Colon (tissue), 2 donors: Measurements from ENCODE around the gene SESTD1.

Experiments used
- FAIRE-seq: peaks from 2 replicates; lab custom pipeline; 2012; peaks lifted over from hg19 to GRCh38; lab: Jason Lieb, UNC
- donor health status: control.
- donor health status: control.

SESTD1 gene, protein sequence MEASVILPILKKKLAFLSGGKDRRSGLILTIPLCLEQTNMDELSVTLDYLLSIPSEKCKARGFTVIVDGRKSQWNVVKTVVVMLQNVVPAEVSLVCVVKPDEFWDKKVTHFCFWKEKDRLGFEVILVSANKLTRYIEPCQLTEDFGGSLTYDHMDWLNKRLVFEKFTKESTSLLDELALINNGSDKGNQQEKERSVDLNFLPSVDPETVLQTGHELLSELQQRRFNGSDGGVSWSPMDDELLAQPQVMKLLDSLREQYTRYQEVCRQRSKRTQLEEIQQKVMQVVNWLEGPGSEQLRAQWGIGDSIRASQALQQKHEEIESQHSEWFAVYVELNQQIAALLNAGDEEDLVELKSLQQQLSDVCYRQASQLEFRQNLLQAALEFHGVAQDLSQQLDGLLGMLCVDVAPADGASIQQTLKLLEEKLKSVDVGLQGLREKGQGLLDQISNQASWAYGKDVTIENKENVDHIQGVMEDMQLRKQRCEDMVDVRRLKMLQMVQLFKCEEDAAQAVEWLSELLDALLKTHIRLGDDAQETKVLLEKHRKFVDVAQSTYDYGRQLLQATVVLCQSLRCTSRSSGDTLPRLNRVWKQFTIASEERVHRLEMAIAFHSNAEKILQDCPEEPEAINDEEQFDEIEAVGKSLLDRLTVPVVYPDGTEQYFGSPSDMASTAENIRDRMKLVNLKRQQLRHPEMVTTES

DNA sequence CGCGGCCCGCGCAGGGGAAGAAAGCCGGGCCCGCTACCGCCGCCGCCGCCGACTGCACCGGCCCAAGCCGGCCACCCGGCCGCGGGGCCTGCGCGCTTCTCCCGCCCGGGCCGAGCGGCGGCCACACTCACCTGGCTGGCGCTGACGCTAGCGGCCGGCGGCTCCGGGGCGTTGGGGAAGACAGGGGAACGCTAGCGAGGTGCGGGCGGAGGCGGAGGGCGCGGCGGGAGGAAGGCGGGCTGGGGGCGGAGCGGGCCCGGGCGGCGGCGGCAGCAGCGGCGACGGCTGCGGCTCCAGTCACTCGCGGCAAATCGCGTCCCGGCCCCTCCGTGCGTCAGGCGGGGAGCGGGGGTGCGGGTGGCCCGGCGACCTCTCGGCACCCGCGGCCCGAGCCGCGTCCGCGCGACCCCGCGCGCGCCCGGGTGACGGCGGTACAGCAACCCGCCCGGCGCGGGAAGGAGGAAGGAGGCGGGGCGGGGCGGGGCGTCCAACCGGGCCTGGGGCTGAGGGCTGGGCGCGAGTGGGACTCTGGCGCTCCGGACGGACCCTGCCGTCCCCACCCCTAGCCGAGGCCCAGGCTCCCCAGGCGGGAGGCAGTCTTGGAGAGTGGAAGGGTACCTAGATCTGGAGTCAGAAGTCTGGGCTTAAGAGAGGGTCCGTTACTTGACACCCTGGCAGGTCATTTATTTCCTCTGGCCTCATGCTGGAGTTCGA, at the start of gene SESTD1:
TSS of gene SESTD1 (minus strand) at position 465 of the 714 bp plus-strand sequence. CDS start 72,991 bp downstream, outside the sequence.
- FAIRE-seq, result no peak

DNA sequence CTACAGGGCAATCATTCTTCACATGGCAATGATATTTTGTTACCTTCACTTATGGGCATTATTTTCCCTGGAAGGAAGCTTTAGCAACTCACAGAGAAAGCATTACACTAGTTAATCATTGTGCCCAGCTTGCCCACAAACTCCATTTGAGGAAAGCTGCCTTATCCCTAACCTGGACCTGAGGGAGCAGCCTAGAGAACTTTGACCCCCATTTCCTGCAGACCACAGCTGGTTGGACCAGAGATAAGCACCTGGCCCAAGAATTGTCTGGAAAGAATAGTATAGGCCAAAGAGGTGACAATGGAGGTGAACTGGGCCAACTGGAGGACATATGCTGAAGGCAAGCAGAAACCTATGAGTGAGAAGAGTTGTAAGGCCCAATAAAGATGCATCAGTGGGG, 48.4 kb upstream of the SESTD1 start:
- FAIRE-seq, result no peak

DNA sequence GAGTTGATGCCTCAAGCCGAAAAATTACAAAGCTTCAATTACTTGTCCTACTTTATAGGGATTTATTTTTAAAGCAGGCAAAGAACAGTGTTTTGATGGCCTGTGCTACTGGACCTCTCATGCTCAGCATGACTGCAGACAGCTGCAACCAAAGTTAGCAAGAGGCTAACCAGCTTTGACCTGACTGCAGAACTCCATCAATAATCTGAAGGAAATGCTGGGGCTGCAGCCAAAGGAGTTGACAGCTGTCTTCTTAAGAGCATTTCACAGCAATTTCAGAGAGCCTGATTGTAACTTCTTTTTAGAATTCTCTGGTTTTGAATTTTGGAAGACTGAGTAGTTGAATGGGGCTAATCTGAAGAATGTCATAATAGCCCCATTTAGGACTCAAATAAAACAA, 46.5 kb upstream of the SESTD1 start:
- no peak for FAIRE-seq

DNA sequence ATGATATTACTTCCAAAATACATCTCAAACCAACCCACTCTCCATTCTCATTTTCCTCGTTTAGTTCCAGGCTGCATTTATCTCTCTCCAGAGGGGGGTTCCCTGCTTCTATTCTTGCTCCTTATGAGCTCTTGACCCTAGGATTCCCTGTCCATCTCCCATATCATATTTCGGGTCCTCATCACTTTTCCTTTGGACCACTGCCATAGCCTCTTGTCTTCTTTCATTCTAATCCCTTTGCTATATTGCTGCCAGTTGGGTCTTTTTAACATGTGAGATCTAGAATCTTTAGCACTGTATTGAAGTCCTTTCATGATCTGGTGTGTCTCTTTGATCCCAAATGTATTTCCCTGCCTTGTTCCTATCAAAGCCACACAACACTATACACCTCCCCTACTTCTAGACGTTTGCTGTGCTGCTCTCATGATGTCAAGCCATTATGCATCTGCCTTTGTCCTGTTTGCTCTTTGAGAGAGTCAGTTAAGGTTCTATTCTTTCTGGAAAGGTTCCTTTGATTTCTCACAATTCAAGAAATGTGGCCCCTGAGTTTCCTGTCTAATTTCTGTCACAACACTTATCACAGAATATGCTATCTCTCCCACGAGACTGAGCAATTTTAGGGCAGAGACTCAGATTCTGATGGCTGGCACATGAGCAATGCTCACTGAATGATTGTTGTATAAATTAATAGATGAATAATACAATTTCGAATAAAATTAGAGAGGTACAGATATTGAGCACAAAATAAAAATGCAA, 43.2 kb upstream of the SESTD1 start:
- FAIRE-seq, result no peak

DNA sequence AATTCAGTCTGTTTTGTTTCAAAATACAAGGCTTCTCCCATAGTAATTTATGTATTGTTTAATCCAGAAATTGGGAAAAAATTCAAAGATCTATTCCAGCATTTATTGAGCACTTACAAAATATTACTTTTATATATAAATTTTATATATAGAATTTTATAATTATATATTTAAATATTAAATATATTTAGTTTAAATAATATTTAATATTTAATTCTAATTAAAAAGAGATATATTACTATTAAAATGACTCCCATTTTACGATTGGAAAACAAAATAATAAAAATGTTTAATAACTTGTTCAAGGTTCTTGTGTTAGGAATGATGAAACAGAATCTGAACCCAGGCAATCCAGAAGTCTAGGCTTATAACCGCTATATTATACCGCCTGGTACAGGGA, 40.5 kb upstream of the SESTD1 start:
- peak; percentile 69 for FAIRE-seq

DNA sequence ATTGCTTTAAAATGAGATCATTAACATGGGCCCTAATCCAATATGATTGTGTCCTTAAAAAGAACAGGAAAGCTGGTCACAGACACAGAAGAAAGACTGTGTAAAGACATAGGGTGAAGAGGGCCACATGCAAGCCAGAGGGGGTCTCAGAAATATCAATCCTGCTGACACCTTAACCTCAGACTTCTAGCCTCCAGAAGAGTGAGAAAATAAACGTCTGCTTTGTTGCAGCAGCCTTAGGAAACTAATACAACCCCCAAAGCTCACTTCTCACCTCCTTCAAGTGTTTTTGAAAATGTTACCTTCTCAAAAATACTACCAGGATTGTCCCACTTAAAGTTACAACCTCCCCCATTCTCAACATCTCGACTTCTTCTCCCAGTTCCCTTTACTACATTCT, 39.8 kb upstream of the SESTD1 start:
- FAIRE-seq, result no peak

DNA sequence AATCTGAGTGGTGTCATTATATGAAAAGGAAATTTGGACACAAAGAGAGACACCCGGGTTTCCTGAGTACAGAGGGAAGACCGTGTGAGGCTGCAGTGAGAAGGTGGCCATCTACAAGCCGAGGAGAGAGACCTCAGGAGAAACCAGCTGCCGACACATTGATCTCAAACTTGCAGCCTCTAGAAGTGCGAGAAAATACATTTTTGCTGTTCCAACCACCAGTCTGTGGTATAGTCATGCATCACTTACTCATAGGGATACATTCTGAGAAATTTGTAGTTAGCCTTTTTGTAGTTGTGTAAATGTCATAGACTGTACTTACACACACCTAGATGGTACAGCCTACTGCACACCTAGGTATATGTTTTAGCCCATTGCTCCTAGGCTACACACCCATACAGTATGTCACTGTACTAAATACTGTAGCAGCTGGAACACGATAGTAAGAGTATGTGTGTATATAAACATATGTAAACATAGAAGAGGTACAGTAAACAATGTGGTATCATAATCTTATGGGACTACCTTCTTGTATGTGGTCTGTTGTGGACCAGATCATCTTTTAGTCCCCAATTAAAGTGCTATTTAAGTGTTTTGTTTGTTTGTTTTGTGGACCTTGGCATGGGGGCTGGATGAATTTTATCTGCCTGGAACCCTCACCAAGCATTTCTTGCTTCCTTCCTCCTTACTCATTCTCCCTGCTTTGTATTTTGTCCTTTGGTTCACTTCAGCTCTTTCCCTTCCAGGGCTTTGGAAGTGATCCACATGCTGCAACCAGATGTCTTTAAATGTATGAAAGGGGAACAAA, 38.3 kb upstream of the SESTD1 start:
- FAIRE-seq, result no peak

DNA sequence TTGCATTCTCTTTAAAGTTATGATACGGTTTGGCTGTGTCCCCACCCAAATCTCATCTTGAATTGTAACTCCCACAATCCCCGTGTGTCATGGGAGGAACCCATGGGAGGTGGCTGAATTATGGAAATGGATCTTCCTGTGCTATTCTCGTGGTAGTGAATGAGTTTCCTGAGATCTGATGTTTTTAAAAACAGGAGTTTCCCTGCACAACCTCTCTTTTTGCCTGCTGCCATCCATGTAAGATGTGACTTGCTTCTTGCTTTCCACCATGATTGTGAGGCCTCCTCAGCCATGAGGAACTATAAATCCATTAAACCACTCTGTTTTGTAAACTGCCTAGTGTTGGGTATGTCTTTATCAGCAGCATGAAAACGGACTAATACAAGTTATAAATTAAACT, 37.5 kb upstream of the SESTD1 start:
- no peak for FAIRE-seq

DNA sequence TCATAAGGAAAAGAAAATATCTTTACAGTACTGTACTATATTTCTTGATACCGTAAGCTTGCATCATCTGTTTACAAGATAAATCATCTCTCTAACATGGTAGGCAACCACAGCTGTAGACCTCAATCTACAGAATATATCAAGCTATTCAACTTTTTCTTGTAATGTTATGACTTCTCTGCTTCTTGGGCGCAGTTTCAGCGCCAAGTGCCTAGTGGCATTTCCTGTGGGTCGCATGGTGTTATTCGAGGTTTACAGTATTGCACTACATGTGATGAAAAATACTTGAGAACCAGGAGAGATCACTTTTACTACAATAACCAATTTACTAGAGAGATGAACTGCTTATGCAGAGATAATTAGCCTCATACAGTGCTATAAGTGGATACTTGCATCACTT, 34.0 kb upstream of the SESTD1 start:
- no peak for FAIRE-seq

DNA sequence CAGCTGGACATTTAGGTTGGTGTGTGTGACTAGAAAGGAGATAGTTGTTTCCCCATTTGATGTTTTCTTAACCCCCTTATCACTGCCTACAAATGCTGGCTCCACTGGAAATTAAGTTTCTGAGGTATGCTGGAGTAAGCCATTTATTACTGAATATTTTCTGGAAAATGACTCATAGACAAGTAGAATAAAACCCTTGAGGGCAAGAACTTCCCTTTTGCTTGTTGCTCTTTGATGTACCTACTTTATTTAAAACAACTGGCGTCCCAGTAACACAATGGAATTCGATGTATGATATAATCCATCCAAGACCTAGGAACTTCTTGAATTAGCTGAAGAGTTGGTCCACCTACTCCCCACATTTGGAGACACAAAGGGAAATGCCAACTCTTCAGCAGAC, 33.3 kb upstream of the SESTD1 start:
- FAIRE-seq, result no peak

DNA sequence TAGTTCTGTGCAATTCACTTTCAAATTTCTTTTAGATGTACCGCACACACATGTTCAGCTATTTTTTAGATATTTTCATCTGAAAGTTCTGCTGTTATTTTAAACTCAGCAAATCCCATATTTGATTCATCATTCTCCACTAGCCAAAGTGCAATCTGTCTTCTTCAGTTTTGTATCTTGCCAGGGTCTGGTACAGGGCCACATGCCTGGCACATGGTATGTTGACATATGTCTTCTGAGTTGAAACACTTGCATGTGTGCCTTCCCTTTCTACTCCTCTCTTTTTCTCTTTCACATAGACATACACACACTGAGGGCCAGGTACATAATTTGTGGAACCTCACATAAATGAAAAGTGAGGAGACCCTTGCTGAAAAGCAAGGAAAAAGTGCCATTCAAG, 25.7 kb upstream of the SESTD1 start:
- FAIRE-seq, result no peak

DNA sequence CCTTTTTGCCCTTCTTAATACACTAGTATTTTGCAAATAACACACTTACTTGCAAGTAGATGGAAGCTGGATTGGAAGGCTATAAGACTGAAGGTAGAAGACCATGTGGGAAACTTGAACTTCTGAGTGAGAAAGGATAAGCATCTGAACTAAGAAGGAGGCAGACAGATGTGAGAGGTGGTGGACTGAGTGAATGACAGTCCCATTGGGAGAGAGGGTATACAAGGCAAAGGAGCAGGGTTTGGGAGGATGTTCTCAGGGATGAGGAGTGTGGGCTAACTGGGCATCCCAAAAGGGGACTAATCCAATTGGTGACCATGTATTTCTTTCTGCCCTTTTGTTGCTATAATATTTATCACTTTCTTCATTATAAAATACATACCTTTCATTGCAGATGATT, 20.4 kb upstream of the SESTD1 start:
- no peak for FAIRE-seq

DNA sequence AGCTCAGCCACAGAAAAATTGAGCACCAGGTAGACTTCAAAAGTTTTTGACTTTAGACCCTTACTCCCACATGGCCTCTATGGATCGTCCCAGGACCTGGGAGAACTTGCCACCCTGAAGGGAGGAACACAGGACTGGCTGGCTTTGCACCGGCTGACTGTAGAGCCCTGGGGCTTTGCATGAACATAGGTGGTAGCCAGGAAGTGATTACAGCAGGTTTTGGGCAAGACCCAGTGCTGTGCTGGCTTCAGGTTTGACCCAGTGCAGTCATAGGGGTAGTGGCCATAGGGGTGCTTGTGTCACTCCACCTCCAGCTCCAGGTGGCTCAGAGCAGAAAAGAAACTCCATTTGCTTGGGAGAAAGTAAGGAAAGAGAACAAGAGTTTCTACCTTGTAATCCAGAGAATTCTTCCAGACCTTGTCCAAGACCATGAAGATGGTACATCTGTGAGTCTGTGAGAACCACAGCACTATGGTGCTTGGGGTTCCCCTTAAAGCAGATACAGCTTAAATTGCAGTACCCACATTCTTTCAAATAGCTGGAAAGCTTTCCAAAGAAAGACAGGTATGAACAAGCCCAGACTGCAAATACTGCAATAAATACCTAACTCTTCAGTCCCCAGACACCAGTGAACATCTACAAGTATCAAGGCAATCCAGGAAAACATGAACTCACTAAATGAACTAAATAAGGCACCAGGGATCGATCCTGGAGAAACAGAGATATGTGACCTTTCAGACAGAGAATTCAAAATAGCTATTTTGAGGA, 13.0 kb upstream of the SESTD1 start:
- no peak for FAIRE-seq

DNA sequence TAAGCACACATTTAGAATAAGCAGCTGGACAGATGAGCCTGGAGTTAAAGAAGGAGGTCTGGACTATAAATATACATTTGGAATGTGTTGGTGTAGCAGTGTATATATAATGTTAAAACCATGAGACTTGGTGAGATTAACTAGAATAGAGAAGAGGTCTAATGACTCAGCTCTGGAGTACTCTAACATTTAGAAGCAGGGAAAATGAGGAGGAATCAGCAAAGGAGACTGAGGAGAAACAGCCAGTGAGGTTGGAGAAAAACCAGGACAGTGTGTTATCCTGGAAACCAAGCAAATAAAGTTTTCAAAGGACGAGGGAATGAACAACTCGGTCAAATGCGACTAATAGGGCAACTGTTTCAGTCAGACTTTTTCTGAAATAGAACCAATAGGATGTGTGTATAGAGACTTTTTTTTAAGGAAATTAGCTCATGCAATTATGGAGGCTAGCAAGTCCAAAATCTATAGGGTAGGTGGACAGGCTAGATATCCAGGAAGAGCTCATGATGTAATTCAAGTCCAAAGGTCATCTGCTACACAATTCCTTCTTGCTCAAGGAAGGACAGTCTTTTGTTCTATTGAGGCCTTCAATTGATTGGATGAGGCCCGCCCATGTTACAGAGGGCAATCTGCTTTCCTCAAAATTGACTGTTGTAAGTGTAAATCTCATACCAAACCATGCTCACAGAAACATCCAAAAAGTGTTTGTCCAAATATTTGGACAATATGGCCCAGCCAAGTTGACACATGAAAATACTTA, 10.8 kb upstream of the SESTD1 start:
- FAIRE-seq, result no peak

DNA sequence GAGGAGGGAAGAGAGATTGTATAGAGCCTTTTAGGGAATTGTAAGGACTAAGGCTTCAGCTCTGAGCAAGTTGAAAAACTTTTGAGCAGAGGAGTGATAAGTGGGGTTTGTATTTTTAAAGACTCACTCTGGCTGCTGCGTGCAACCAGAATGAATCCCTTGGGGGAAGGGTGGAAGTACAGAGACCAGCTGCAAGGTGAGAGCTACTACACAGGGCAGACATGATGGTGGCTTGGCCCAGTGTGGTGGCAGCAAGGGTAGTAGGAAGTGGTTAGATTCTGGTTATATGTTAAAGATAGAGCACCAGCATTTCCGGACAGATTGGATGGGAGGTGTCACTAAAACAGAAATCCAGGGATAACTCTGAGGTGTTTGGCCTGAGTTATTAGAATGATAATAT, 10.1 kb upstream of the SESTD1 start:
- FAIRE-seq, result no peak

DNA sequence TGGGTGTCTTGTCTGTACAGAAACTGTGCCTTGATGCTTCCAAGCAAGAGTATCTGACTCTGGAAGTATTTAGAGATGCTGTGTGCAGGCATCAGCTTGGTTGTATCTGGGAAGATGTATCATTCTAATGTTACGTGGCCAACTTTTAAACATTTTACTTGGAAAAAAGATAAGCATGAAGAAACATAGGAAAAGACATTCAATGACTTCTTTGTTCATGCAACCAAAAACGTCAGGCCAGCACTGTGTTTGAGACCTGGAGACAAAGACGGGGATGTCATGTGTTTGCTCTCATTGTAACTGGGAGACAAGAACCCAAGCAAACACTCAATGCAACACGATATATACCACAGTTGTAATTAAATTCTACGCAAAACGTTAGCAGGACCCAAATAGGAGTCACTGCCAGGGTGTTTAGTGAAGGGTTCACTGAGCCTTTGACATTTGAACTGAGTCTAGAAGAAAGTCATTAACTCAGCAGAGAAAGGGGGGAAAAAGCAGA, 8.9 kb upstream of the SESTD1 start:
- no peak for FAIRE-seq

DNA sequence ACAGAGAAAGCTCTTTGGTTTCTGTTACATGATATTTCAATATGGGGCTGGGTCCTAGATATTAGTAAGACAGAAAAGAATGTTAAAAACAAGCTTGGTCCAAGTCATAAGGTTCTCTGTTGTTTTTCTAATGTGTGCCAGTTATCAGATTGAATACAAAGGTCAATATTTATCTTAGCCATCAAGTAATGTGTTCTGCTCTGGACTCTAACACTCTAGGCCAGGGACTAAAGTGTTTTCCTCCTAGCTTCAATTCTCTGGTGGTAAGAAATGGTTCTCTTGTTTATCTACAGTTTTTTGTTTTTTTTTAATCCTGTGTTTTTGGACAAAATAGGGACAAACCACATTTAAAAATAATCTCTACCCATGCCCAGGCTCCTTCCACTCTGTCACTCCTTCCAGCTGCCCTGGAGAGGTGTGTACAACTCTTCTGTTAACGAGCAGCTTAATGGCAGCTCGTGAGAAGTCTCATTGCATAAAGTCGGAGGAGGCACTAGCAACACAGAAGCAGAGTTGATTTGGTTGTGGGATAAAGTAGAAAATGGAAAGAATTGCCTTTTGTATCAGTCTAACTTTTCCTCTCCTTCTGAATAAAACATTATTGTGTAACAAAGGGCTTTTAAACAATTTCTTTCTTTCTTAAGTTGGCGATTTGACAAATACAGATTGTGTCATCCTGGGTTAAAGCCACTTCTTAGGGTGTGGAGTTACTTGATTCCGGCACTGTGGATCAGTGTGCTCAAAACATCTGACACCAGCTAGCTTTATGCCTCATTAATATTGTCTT, 8.0 kb upstream of the SESTD1 start:
- FAIRE-seq, result no peak

DNA sequence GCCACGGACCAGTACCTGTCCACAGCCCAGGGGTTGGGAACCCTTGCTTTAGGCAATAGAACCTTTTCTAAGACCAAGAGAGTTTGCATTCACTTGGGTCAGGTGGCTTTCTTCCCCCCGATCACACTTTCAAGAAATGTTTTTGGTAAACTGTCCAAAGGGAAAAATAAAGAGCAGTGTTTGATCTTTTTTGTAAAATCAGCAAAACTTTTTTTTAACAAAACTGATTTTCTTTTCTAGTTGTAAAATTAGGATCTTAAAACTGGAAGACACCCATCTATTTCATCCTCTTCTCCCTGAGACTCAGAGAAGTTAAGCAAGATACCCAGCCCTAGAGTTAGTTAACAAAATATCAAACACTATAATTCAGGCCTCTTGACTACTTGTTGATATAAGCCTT, 6.1 kb upstream of the SESTD1 start:
- no peak for FAIRE-seq
